ENCODE measurements around the gene PARL.

Gene PARL

DNA sequence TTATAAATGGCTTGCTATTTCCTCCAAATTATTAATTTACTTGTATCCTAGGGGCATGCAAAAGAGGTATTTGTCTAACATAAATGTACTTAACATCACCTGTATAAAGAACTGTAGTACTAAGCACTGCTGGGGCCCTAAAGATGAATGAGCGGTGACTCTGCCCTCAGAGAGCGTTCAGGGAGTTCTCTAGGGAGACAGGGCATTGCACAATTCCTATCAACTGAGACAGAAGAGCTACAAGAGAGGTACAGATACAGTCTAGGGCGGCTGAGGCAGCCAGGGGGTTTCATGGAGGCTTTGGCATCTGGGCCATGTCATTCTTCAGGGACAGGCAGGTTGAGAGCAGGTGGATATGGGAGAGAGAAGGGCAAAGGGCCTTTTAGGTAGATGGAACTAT is 39.9 kb upstream of the PARL start:
- no peak for DNase-seq (ENCODE audit: low read depth)
- TF ChIP-seq, protein P1, sequence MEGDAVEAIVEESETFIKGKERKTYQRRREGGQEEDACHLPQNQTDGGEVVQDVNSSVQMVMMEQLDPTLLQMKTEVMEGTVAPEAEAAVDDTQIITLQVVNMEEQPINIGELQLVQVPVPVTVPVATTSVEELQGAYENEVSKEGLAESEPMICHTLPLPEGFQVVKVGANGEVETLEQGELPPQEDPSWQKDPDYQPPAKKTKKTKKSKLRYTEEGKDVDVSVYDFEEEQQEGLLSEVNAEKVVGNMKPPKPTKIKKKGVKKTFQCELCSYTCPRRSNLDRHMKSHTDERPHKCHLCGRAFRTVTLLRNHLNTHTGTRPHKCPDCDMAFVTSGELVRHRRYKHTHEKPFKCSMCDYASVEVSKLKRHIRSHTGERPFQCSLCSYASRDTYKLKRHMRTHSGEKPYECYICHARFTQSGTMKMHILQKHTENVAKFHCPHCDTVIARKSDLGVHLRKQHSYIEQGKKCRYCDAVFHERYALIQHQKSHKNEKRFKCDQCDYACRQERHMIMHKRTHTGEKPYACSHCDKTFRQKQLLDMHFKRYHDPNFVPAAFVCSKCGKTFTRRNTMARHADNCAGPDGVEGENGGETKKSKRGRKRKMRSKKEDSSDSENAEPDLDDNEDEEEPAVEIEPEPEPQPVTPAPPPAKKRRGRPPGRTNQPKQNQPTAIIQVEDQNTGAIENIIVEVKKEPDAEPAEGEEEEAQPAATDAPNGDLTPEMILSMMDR (IDR thresholded peaks at IDR 0.05; ENCODE audit: control insufficient read depth, extremely low read depth, insufficient read depth), result no peak
- H3K4me3 ChIP-seq (ENCODE audit: low read depth, low read length), result no peak overlapping the region

GRCh38 chr3:183922421-183922820 is 37.7 kb upstream of the PARL start:
- TF ChIP-seq, protein P1 (IDR thresholded peaks at IDR 0.05; ENCODE audit: control insufficient read depth, extremely low read depth, insufficient read depth), result no peak
- no peak for DNase-seq (ENCODE audit: low read depth)
- no peak overlapping the region for H3K4me3 ChIP-seq (ENCODE audit: low read depth, low read length)

- H3K4me3 ChIP-seq (ENCODE audit: low read depth, low read length), result no peak overlapping the region
- TF ChIP-seq, protein P1 (IDR thresholded peaks at IDR 0.05; ENCODE audit: control insufficient read depth, extremely low read depth, insufficient read depth), result no peak
These were observed 36.4 kb upstream of the PARL start for GRCh38 chr3:183921096-183921495.

DNA sequence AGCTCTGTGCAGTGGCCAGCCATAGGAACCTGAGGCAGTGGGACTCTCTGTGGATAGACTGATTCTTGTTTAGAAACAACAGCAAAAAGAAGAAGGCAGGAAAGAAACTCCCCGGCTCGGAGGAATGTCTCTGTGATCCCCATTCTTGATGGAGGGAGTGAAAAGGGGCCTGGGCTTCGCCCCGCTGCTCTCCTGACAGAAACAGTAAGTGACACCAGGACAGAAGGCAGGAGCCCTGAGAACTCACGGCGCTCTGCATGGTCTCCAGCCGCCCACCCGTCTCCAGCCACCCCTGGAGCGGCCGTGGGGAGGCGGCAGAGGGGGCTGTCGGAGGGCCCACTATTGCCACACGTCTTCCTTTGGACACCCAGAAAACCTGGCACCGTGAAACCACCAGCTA is 35.7 kb upstream of the PARL start:
- H3K4me3 ChIP-seq (ENCODE audit: low read depth, low read length), result no peak overlapping the region
- DNase-seq (ENCODE audit: low read depth), result no peak
- TF ChIP-seq, protein P1 (IDR thresholded peaks at IDR 0.05; ENCODE audit: control insufficient read depth, extremely low read depth, insufficient read depth), result no peak

More at GRCh38 chr3:183921096-183921495, 36.4 kb upstream of the PARL start:
- no peak for DNase-seq (ENCODE audit: low read depth)

- TF ChIP-seq, protein P1 (IDR thresholded peaks at IDR 0.05; ENCODE audit: control insufficient read depth, extremely low read depth, insufficient read depth), result no peak
- DNase-seq (ENCODE audit: low read depth), result no peak
These were observed 33.5 kb upstream of the PARL start for GRCh38 chr3:183918178-183918577.

DNA sequence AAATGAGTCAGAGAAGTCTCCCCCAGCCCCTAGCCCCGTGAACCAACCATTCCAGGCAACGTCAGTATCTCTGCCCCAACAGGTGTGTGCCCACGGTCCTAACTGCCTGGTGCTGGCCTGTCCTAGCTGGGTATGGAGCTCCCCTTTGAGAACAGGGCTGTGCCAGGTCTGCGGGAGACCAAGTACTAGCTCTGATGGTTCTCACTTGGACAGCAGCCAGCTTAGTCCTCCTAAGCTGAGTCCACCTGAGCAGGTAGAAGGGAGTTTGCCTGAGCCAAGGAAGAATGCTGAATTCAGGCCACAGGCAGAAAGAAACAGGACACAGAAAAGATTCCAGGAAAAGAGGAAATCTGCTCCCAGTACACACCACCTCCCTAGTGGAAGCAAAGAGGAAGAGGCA is 33.1 kb upstream of the PARL start:
- no peak for DNase-seq (ENCODE audit: low read depth)
- no peak overlapping the region for H3K4me3 ChIP-seq (ENCODE audit: low read depth, low read length)
- TF ChIP-seq, protein P1 (IDR thresholded peaks at IDR 0.05; ENCODE audit: control insufficient read depth, extremely low read depth, insufficient read depth), result no peak

More at GRCh38 chr3:183918178-183918577, 33.5 kb upstream of the PARL start:
- H3K4me3 ChIP-seq (ENCODE audit: low read depth, low read length), result no peak overlapping the region

- DNase-seq (ENCODE audit: low read depth), result no peak
- no peak overlapping the region for H3K4me3 ChIP-seq (ENCODE audit: low read depth, low read length)
- TF ChIP-seq, protein P1 (IDR thresholded peaks at IDR 0.05; ENCODE audit: control insufficient read depth, extremely low read depth, insufficient read depth), result no peak
These were observed 30.2 kb upstream of the PARL start for GRCh38 chr3:183914856-183915255.
